NCI-H1048 (cell line): ENCODE data around the gene DEAF1.

Experiments
- DNase-seq: peaks from one replicate; lab custom pipeline; 2025; lab: John Stamatoyannopoulos, UW

The DEAF1 gene

GRCh38 chr11:721247-721740 is 26.3 kb upstream of the DEAF1 start:
- no peak for DNase-seq

GRCh38 chr11:720642-721246 is 25.7 kb upstream of the DEAF1 start:
- no peak for DNase-seq

- no peak for DNase-seq
Measured at GRCh38 chr11:720017-720641, 25.1 kb upstream of the DEAF1 start.

- no peak for DNase-seq
Measured at GRCh38 chr11:719214-720016, 24.4 kb upstream of the DEAF1 start.

- DNase-seq: no peak
Measured at GRCh38 chr11:714436-714835, 19.4 kb upstream of the DEAF1 start.

GRCh38 chr11:709109-709997 is 14.3 kb upstream of the DEAF1 start:
- DNase-seq: no peak

- DNase-seq: no peak
Measured at GRCh38 chr11:708511-708910, 13.5 kb upstream of the DEAF1 start.

GRCh38 chr11:707817-708420 is 12.9 kb upstream of the DEAF1 start:
- no peak for DNase-seq

GRCh38 chr11:706957-707816 is 12.2 kb upstream of the DEAF1 start:
- DNase-seq: no peak

- DNase-seq: no peak
Measured at GRCh38 chr11:706439-706956, 11.5 kb upstream of the DEAF1 start.

- peak; percentile 33 for DNase-seq
Measured at GRCh38 chr11:705646-706438, 10.8 kb upstream of the DEAF1 start, which contains the start of gene EPS8L2. TSS of gene EPS8L2 (plus strand) at chr11:706231. CDS start at chr11:709408, 3,177 bp downstream.

- DNase-seq: no peak
Measured at GRCh38 chr11:704781-705645, 10.0 kb upstream of the DEAF1 start.

GRCh38 chr11:704228-704674 is 9.2 kb upstream of the DEAF1 start:
- DNase-seq: no peak

GRCh38 chr11:703506-703905 is 8.5 kb upstream of the DEAF1 start:
- no peak for DNase-seq

- no peak for DNase-seq
Measured at GRCh38 chr11:702462-703461, 7.7 kb upstream of the DEAF1 start.

- no peak for DNase-seq
Measured at GRCh38 chr11:701741-702461, 6.9 kb upstream of the DEAF1 start.
